SU-DHL-6 (cell line): ENCODE results near the gene KIF17.

Source experiments
- CTCF ChIP-seq: fragments of 200-600 bp; sonication (generic); IDR thresholded peaks from one replicate; pipeline ENCODE4 v1.5.1; 2017; ENCODE audit warnings: antibody characterized with exemption, mild to moderate bottlenecking, low read length, moderate library complexity; ENCODE audit not compliant: insufficient read depth, poor library complexity, severe bottlenecking
- EZH2phosphoT487 ChIP-seq: fragments of 200-600 bp; sonication (generic), shearing (Covaris generic); conservative IDR thresholded peaks from 2 replicates; pipeline ENCODE4 v1.6.1; 2018; ENCODE audit warnings: mild to moderate bottlenecking, antibody characterized with exemption, low read length, moderate library complexity, mixed read lengths

GRCh38 chr1:20763417-20763816, 45.6 kb upstream of the KIF17 start:
- TF ChIP-seq CTCF (no peak), EZH2phosphoT487 (no peak)
